Esophagus (tissue), 2 donors: ENCODE results near the gene SUPT5H. TPM values are rescaled to one million over a fixed set of nuclear protein-coding genes. Genes with fewer than 3 reads are reported as not detected.

ENCODE experiments used
- H3K27ac ChIP-seq, 2 donors: one replicate each; pipeline ENCODE4 v1.5.1; 2013; ENCODE audit warnings: low read depth in 2 of 2, mild to moderate bottlenecking in 2 of 2, inconsistent platforms in 1 of 2, low read length in 1 of 2, moderate library complexity in 1 of 2
- H3K27me3 ChIP-seq, 2 donors: one replicate each; pipeline ENCODE4 v1.6.1; 2013; ENCODE audit warnings: low read length in 2 of 2, control low read depth in 1 of 2, mild to moderate bottlenecking in 1 of 2; ENCODE audit not compliant: insufficient read depth in 2 of 2, control insufficient read depth in 1 of 2
- H3K36me3 ChIP-seq, 2 donors: one replicate each; pipeline ENCODE4 v1.6.1; 2013; ENCODE audit warnings: low read length in 1 of 2; ENCODE audit not compliant: control insufficient read depth in 2 of 2, insufficient read depth in 2 of 2
- H3K4me1 ChIP-seq, 2 donors: one replicate each; pipeline ENCODE4 v1.6.1; 2013; ENCODE audit warnings: low read length in 1 of 2; ENCODE audit not compliant: control insufficient read depth in 2 of 2, insufficient read depth in 2 of 2
- H3K4me3 ChIP-seq, 2 donors: one replicate each; pipeline ENCODE4 v1.5.1; 2013; ENCODE audit warnings: low read length in 2 of 2, mild to moderate bottlenecking in 2 of 2, low read depth in 1 of 2, moderate library complexity in 1 of 2
- H3K9me3 ChIP-seq, 2 donors: one replicate each; pipeline ENCODE4 v1.6.1; 2013; ENCODE audit warnings: mild to moderate bottlenecking in 2 of 2, low read depth in 1 of 2, low read length in 1 of 2, moderate library complexity in 1 of 2; ENCODE audit not compliant: control insufficient read depth in 2 of 2, insufficient read depth in 1 of 2
- WGBS, 2 donors: extraction: QIAGEN DNeasy Blood & Tissue Kit; methylation state at CpG; one replicate each; pipeline ENCODE4 v1.1.7; 2013; 5-methylcytosine and 5-hydroxymethylcytosine counted together
- polyA plus RNA-seq, 2 donors: library from polyadenylated mRNA; stranded (reverse); fragments of 200-250 nt; gene quantifications; one replicate each; pipeline ENCODE4 v1.2.3, GENCODE V29; 2013
- donor health status: healthy with polysubstance abuse.
- donor health status: Bipolar disorder and iron deficiency.

Gene SUPT5H
- polyA plus RNA-seq, 2 donors: 51.5 to 90.2 TPM

DNA sequence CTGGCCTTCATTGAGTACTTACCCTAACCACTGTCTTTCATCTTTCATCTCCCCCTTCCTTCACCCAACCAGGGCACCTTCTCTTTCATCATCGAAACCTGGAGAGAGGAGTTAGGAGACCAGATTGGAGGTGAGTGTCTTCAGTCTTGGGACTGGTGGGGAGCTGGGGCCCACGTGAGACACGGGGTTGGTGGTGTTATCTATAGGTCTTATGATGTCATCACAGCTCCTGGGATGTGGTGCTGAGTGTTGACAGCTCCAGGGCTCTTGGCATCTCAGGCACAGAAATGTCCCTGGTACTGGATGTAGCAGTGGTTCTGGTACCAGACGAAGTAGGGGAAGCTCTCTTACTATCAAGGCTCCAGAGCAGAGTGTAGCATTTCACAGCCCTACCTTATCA, 55.2 kb downstream of the SUPT5H start:
- WGBS, 2 donors: 51 to 60% methylated on average over 4 of the region's 4 CpGs
- Histone ChIP-seq H3K27me3 (peaks cover 0 to 6% of the 10 kb centered on the region in 2 donors), H3K27ac (no peak overlapping the region), H3K36me3 (no peaks in the 10 kb centered on the region), H3K9me3 (peaks cover 0 to 2% of the 10 kb centered on the region in 2 donors), H3K4me3 (no peak overlapping the region), H3K4me1 (peaks cover 3 to 4% of the 10 kb centered on the region in 2 donors)

DNA sequence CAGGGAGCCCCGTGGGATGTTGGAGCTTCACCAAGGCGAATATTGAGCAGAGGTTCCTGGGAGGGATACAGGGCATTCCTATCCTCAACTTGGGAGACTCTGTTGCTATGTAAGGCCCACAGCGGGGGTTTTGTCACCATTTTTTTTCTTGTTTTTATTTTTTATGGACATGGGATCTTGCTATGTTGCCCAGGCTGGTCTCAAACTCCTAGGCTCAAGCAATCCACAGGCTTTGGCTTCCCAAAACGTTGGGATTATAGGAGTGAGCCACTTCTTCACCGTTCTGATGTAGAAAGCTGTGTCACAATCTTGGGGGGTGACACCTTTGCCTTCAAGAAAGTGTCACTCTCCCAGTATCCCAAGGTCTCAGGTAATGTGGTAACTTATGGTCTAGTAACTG, 56.0 kb downstream of the SUPT5H start:
- Histone ChIP-seq H3K36me3 (no peaks in the 10 kb centered on the region), H3K4me1 (peaks cover 3 to 4% of the 10 kb centered on the region in 2 donors), H3K9me3 (peaks cover 0 to 2% of the 10 kb centered on the region in 2 donors), H3K4me3 (no peak overlapping the region), H3K27ac (no peak overlapping the region), H3K27me3 (peaks cover 0 to 6% of the 10 kb centered on the region in 2 donors)
- WGBS, 2 donors: 76% methylated on average over 5 of the region's 5 CpGs

DNA sequence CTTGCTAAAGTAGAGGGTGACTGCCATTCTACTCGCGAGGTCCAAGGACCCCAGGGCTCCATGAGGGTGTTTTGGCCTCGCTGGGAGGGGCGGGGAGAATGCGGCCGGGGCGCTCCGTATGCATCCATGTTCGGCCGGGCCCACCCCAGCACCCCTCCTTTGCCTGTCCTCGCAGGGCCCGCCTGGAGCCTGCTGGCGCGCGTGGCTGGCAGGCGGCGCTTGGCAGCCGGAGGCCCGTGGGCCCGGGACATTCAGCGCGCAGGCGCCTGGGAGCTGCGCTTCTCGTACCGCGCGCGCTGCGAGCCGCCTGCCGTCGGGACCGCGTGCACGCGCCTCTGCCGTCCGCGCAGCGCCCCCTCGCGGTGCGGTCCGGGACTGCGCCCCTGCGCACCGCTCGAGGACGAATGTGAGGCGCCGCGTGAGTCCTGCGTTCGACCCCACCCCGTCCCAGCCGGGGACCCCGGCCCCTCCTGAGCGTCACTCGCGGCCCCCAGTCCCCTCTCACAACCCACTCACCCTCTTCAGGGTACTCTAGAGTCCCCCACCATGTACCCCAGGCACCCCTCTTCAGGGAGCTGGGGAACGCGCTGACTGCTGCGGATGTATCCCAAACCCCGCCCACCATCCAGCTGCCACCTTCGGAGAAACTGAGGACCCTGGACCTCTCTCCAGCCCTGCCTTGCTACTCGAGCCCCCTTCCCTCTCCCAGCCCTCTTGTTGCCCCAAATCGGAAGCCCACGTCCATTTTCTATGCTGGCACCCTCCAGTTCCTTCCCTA, 57.4 kb downstream of the SUPT5H start:
- H3K27me3 ChIP-seq: peaks cover 0 to 12% of the 10 kb centered on the region in 2 donors
- H3K36me3 ChIP-seq: no peaks in the 10 kb centered on the region
- H3K27ac ChIP-seq: no peak overlapping the region
- H3K9me3 ChIP-seq: peaks cover 0 to 4% of the 10 kb centered on the region in 2 donors
- peaks cover 8 to 14% of the 10 kb centered on the region in 2 donors for H3K4me1 ChIP-seq
- no peak overlapping the region for H3K4me3 ChIP-seq
- 18 to 20% methylated on average over 51 to 69 of the region's 69 CpGs for WGBS, 2 donors

DNA sequence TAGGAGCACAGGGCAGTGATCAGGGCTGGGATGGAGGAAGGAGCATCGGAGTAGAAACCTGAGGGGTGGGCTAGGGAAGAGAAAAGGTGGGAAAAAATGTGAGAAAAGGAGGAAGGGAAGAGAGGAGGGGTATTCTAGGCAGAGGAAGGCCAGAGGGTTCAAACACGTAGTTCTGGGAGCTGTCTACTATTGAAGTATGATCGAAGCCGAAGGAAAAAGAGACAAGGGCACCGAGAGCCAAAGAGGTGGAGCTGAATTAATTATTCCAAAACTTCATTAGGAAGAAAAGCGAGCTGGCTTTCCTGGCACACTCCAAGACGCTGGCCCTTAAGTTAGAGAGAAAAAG, 61.2 kb downstream of the SUPT5H start:
- Histone ChIP-seq H3K9me3 (peaks cover 0 to 4% of the 10 kb centered on the region in 2 donors), H3K36me3 (no peaks in the 10 kb centered on the region), H3K27me3 (peaks cover 0 to 15% of the 10 kb centered on the region in 2 donors), H3K27ac (no peak overlapping the region), H3K4me3 (peak overlapping the region in 1 of 2 donors; percentile 46), H3K4me1 (peaks cover 7 to 12% of the 10 kb centered on the region in 2 donors)
- 55 to 64% methylated on average over 7 of the region's 7 CpGs for WGBS, 2 donors

DNA sequence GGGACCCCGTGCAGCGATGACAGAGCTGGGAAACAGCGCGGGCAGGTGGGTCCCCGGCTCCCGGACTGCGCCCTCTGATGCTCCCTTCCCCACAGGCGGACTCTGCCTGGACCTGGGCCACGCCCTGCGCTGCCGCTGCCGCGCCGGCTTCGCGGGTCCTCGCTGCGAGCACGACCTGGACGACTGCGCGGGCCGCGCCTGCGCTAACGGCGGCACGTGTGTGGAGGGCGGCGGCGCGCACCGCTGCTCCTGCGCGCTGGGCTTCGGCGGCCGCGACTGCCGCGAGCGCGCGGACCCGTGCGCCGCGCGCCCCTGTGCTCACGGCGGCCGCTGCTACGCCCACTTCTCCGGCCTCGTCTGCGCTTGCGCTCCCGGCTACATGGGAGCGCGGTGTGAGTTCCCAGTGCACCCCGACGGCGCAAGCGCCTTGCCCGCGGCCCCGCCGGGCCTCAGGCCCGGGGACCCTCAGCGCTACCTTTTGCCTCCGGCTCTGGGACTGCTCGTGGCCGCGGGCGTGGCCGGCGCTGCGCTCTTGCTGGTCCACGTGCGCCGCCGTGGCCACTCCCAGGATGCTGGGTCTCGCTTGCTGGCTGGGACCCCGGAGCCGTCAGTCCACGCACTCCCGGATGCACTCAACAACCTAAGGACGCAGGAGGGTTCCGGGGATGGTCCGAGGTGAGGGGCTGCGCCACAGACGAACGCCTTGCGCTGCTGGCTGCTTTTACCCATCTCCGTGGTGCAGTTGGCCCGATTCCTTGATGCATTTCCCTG, 61.7 kb downstream of the SUPT5H start:
- H3K4me3 ChIP-seq: peak overlapping the region; percentile 36 to 46
- H3K27me3 ChIP-seq: peaks cover 0 to 15% of the 10 kb centered on the region in 2 donors
- 2 to 5% methylated on average over 82 to 96 of the region's 96 CpGs for WGBS, 2 donors
- peaks cover 7 to 12% of the 10 kb centered on the region in 2 donors for H3K4me1 ChIP-seq
- H3K36me3 ChIP-seq: no peaks in the 10 kb centered on the region
- no peak overlapping the region for H3K27ac ChIP-seq
- H3K9me3 ChIP-seq: peaks cover 0 to 4% of the 10 kb centered on the region in 2 donors

DNA sequence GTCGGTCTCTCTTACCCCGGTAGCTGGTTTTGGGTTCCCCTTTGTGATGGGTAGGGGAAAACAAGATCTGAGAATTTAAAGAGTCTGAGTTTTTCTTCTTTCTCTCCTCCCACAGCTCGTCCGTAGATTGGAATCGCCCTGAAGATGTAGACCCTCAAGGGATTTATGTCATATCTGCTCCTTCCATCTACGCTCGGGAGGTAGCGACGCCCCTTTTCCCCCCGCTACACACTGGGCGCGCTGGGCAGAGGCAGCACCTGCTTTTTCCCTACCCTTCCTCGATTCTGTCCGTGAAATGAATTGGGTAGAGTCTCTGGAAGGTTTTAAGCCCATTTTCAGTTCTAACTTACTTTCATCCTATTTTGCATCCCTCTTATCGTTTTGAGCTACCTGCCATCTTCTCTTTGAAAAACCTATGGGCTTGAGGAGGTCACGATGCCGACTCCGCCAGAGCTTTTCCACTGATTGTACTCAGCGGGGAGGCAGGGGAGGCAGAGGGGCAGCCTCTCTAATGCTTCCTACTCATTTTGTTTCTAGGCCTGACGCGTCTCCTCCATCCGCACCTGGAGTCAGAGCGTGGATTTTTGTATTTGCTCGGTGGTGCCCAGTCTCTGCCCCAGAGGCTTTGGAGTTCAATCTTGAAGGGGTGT, 62.5 kb downstream of the SUPT5H start:
- H3K36me3 ChIP-seq: no peaks in the 10 kb centered on the region
- H3K27ac ChIP-seq: no peak overlapping the region
- peaks cover 7 to 12% of the 10 kb centered on the region in 2 donors for H3K4me1 ChIP-seq
- peaks cover 0 to 4% of the 10 kb centered on the region in 2 donors for H3K9me3 ChIP-seq
- H3K4me3 ChIP-seq: peak overlapping the region in 1 of 2 donors; percentile 46
- 42 to 43% methylated on average over 24 of the region's 24 CpGs for WGBS, 2 donors
- peaks cover 0 to 15% of the 10 kb centered on the region in 2 donors for H3K27me3 ChIP-seq

DNA sequence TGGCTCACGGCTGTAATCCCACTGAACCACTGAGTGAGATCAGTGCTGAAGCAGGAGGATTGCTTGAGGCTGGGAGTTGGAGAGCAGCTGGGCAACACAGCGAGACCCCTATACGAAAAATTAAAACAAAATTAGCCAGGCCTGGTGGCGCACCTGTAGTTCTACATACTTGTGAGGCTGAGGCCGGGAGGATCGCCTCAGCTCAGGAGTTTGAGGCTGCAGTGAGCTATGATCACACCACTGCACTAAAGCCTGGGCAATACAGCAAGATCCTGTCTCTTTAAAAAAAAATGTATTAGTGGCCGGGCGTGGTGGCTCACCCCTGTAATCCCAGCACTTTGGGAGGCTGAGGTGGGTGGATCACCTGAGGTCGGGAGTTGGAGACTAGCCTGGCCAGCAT, 63.2 kb downstream of the SUPT5H start:
- Histone ChIP-seq H3K4me1 (peaks cover 7 to 10% of the 10 kb centered on the region in 2 donors), H3K4me3 (no peak overlapping the region), H3K36me3 (no peaks in the 10 kb centered on the region), H3K27ac (no peak overlapping the region), H3K9me3 (peaks cover 0 to 2% of the 10 kb centered on the region in 2 donors), H3K27me3 (peaks cover 0 to 15% of the 10 kb centered on the region in 2 donors)
- WGBS, 2 donors: 86 to 90% methylated on average over 9 of the region's 9 CpGs

DNA sequence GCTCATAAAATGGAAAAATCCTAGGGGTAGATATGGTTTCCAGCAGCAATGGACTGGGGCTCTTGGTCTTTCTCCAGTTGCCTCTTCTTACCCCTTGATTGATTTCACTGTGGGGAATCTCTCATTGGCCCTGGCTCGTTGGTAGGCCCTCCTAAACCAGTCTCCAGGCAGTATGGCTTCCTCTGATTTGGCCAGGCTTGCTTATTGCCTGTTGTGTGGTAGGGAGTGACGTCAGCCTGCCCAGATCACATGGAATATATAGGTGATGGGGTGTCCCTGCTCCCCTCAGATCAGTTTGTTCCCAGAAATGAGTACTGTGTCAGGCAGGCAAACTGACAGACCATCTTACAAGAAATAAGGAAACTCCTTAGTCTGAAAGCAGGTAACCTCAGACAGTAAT, 63.9 kb downstream of the SUPT5H start:
- Histone ChIP-seq H3K27me3 (peaks cover 0 to 20% of the 10 kb centered on the region in 2 donors), H3K27ac (no peak overlapping the region), H3K36me3 (no peaks in the 10 kb centered on the region), H3K4me1 (peaks cover 7 to 10% of the 10 kb centered on the region in 2 donors), H3K4me3 (no peak overlapping the region), H3K9me3 (peaks cover 0 to 2% of the 10 kb centered on the region in 2 donors)
- 52 to 56% methylated on average over 2 of the region's 2 CpGs for WGBS, 2 donors

DNA sequence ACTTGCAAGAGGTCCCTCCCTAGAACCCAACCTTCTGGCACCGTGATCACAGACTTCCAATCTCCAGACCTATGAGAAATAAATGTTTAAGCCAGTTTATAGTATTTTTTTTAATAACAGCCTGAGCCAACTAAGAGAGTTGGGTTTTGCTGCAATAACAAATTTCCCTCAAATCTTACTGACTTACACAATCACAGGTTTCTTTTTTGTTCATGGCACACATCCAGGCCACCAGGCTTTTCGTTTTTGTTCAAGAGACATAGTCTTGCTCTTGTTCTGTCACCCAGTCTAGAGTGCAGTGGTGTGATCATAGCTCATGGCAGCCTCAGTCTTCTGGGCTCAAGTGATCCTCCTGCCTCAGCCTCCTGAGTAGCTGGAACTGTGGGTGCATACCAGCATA, 67.6 kb downstream of the SUPT5H start:
- H3K4me3 ChIP-seq: no peak overlapping the region
- 53% methylated on average over 2 of the region's 2 CpGs for WGBS, 2 donors
- peaks cover 0 to 33% of the 10 kb centered on the region in 2 donors for H3K27me3 ChIP-seq
- peaks cover 6 to 11% of the 10 kb centered on the region in 2 donors for H3K4me1 ChIP-seq
- peaks cover 0 to 2% of the 10 kb centered on the region in 2 donors for H3K9me3 ChIP-seq
- no peak overlapping the region for H3K27ac ChIP-seq
- no peaks in the 10 kb centered on the region for H3K36me3 ChIP-seq
